A549 (cell line): ENCODE measurements around the gene FGR.

Source experiments
- CTCF ChIP-seq: fragments of >200 bp; sonication (Bioruptor Twin); formaldehyde crosslinking; IDR thresholded peaks from 3 replicates; pipeline ENCODE4 v1.5.1; 2016
- EP300 ChIP-seq, 2 experiments: fragments of >200 bp; sonication (Bioruptor Twin); formaldehyde crosslinking; IDR thresholded peaks; 2 replicates in 1 of 2; 3 replicates in 1 of 2; pipeline ENCODE4 v1.6.1; 2016 to 2017
- MAFK ChIP-seq: fragments of 450-650 bp; IDR thresholded peaks from 2 replicates; pipeline ENCODE4 v1.6.1; 2014; ENCODE audit not compliant: partially characterized antibody

GRCh38 chr1:27567146-27567526, 67.8 kb downstream of the FGR start:
- TF ChIP-seq EP300 (IDR thresholded peaks at IDR 0.05) (no peak), MAFK (no peak), CTCF (no peak)
